ENCODE measurements around the gene C4orf46.
A peak's percentile ranks its signal among the peaks of the same experiment; 100 is the strongest.

The C4orf46 gene

DNA sequence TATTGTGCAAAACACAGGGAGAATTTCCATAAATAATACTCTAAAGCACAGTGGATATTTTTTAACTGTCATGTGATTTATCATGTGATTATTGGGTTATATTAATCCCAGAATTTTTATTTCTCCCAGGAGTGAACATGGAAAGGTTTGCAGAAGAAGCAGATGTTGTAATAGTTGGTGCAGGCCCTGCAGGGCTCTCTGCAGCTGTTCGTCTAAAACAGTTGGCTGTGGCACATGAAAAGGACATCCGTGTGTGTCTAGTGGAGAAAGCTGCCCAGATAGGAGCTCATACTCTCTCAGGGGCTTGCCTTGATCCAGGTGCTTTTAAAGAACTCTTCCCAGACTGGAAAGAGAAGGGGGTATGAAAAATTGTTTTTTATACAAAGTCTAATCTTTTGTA is 10.4 kb upstream of the C4orf46 start:
- no peaks in the 10 kb centered on the region for H3K4me1 ChIP-seq (ENCODE audit: control extremely low read depth in 1 of 4, control insufficient read depth in 4 of 4, insufficient read depth in 4 of 4, low read length in 3 of 4)
- H3K4me3 ChIP-seq (ENCODE audit: control insufficient read depth in 1 of 7, extremely low read depth in 1 of 7, insufficient read depth in 4 of 7, low read depth in 2 of 7, low read length in 6 of 7) = no peak overlapping the region
- H3K9me3 ChIP-seq (ENCODE audit: control extremely low read depth in 1 of 5, control insufficient read depth in 4 of 5, insufficient read depth in 2 of 5, low read depth in 1 of 5, low read length in 4 of 5) = no peaks in the 10 kb centered on the region
- no peaks in the 10 kb centered on the region for H3K27me3 ChIP-seq (replicated peaks in 2 of 5; ENCODE audit: control insufficient read depth in 4 of 5, insufficient read depth in 5 of 5, low read length in 4 of 5)
- DNase-seq = no peak
- POLR2A ChIA-PET = no interaction called here
- peaks cover 3 to 9% (median 6%) of the 10 kb centered on the region in 4 experiments for H3K36me3 ChIP-seq (ENCODE audit: control insufficient read depth in 4 of 4, insufficient read depth in 4 of 4, low read length in 3 of 4)
- no peak overlapping the region for H3K27ac ChIP-seq (ENCODE audit: insufficient read depth in 1 of 2, low read depth in 1 of 2, low read length in 2 of 2, poor library complexity in 1 of 2, severe bottlenecking in 2 of 2)
- CTCF ChIA-PET = interaction anchor here (2.1 kb wide), 1 partner anchor 9 kb away, joined by 6 read pairs; no protein-coding TSS in a partner anchor
- WGBS (ENCODE audit: insufficient coverage) = 90% methylated on average over 2 of the region's 2 CpGs

DNA sequence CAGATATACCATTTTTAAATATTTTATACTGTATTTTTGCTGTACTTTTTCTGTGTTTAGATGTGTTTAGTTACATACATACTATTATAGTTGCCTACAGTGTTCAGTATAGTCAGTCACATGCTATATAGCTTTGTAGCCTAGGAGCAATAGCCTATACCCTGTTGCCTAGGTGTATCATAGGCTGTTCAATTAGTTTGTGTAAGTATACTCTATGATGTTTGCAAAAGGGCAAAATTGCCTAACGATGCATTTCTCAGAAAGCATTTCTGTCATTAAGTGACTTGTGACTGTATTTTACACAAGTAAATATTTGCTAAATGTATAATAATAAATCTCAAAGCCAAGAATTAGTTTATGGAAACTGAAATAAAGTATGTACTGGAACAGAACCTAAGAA is 9.9 kb upstream of the C4orf46 start:
- Histone ChIP-seq H3K9me3 (ENCODE audit: control extremely low read depth in 1 of 5, control insufficient read depth in 4 of 5, insufficient read depth in 2 of 5, low read depth in 1 of 5, low read length in 4 of 5) (no peaks in the 10 kb centered on the region), H3K27me3 (replicated peaks in 2 of 5; ENCODE audit: control insufficient read depth in 4 of 5, insufficient read depth in 5 of 5, low read length in 4 of 5) (no peaks in the 10 kb centered on the region), H3K27ac (ENCODE audit: insufficient read depth in 1 of 2, low read depth in 1 of 2, low read length in 2 of 2, poor library complexity in 1 of 2, severe bottlenecking in 2 of 2) (no peak overlapping the region), H3K4me3 (ENCODE audit: control insufficient read depth in 1 of 7, extremely low read depth in 1 of 7, insufficient read depth in 4 of 7, low read depth in 2 of 7, low read length in 6 of 7) (no peak overlapping the region), H3K36me3 (ENCODE audit: control insufficient read depth in 4 of 4, insufficient read depth in 4 of 4, low read length in 3 of 4) (peaks cover 3 to 9% (median 5%) of the 10 kb centered on the region in 4 experiments), H3K4me1 (ENCODE audit: control extremely low read depth in 1 of 4, control insufficient read depth in 4 of 4, insufficient read depth in 4 of 4, low read length in 3 of 4) (no peaks in the 10 kb centered on the region)
- CTCF ChIA-PET = interaction anchor here (2.0 to 2.1 kb wide), 2 partner anchors 10 to 14 kb away, joined by 4 to 6 read pairs; no protein-coding TSS in a partner anchor
- no peak for DNase-seq
- POLR2A ChIA-PET = no interaction called here
- WGBS (ENCODE audit: insufficient coverage) = no CpG with 5 or more reads among the region's 1 CpG

DNA sequence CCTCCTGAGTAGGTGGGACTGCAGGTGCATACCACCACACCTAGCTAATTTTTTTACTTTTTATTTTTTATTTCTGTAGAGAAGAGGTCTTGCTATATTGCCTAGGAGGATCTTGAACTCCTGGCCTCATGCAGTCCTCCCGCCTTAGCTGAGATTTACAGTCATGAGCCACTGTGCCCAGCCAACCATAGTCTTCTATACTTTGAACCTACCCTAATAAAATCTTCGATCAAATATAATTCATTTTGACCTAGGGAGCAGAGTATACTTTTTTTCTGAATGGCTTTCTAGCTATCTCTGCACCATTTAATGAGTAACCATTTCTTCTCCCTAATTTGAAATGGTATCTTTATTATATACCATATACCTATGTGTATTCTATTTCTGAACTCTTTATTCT is 7.1 kb upstream of the C4orf46 start:
- CTCF ChIA-PET = interaction anchor here (0.9 to 1.4 kb wide), 2 partner anchors 25 to 513 kb away, joined by 3 read pairs; no protein-coding TSS in a partner anchor
- Histone ChIP-seq H3K27me3 (replicated peaks in 2 of 5; ENCODE audit: control insufficient read depth in 4 of 5, insufficient read depth in 5 of 5, low read length in 4 of 5) (no peaks in the 10 kb centered on the region), H3K27ac (ENCODE audit: insufficient read depth in 1 of 2, low read depth in 1 of 2, low read length in 2 of 2, poor library complexity in 1 of 2, severe bottlenecking in 2 of 2) (no peak overlapping the region), H3K4me1 (ENCODE audit: control extremely low read depth in 1 of 4, control insufficient read depth in 4 of 4, insufficient read depth in 4 of 4, low read length in 3 of 4) (no peaks in the 10 kb centered on the region), H3K4me3 (ENCODE audit: control insufficient read depth in 1 of 7, extremely low read depth in 1 of 7, insufficient read depth in 4 of 7, low read depth in 2 of 7, low read length in 6 of 7) (no peak overlapping the region), H3K9me3 (ENCODE audit: control extremely low read depth in 1 of 5, control insufficient read depth in 4 of 5, insufficient read depth in 2 of 5, low read depth in 1 of 5, low read length in 4 of 5) (no peaks in the 10 kb centered on the region), H3K36me3 (ENCODE audit: control insufficient read depth in 4 of 4, insufficient read depth in 4 of 4, low read length in 3 of 4) (peaks cover 0 to 6% (median 3%) of the 10 kb centered on the region in 4 experiments)
- DNase-seq = no peak
- POLR2A ChIA-PET = no interaction called here
- 100% methylated on average over 1 of the region's 2 CpGs for WGBS (ENCODE audit: insufficient coverage)

DNA sequence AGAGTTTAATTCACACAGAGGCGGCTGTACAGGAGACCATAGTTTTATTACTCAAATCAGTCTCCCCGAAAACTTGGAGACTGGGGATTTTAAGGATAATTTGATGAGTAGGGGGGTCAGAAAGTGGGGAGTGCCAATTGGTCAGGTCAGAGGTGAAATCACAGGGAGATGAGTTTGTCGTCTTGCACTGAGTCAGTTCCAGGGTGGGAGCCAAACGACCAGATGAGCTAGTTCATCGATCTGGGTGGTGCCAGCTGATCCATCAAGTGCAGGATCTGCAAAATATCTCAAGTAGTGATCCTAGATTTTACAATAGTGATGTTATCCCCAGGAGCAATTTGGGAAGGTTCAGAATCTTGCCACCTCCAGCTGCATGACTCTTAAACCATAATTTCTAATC is 4.4 kb upstream of the C4orf46 start:
- H3K4me1 ChIP-seq (ENCODE audit: control extremely low read depth in 1 of 4, control insufficient read depth in 4 of 4, insufficient read depth in 4 of 4, low read length in 3 of 4) = peaks cover 0 to 11% (median 8%) of the 10 kb centered on the region in 4 experiments
- H3K4me3 ChIP-seq (ENCODE audit: control insufficient read depth in 1 of 7, extremely low read depth in 1 of 7, insufficient read depth in 4 of 7, low read depth in 2 of 7, low read length in 6 of 7) = no peak overlapping the region
- POLR2A ChIA-PET = no interaction called here
- no peaks in the 10 kb centered on the region for H3K9me3 ChIP-seq (ENCODE audit: control extremely low read depth in 1 of 5, control insufficient read depth in 4 of 5, insufficient read depth in 2 of 5, low read depth in 1 of 5, low read length in 4 of 5)
- no peak for DNase-seq
- peaks cover 0 to 4% (median 2%) of the 10 kb centered on the region in 4 experiments for H3K36me3 ChIP-seq (ENCODE audit: control insufficient read depth in 4 of 4, insufficient read depth in 4 of 4, low read length in 3 of 4)
- no peak overlapping the region for H3K27ac ChIP-seq (ENCODE audit: insufficient read depth in 1 of 2, low read depth in 1 of 2, low read length in 2 of 2, poor library complexity in 1 of 2, severe bottlenecking in 2 of 2)
- H3K27me3 ChIP-seq (replicated peaks in 2 of 5; ENCODE audit: control insufficient read depth in 4 of 5, insufficient read depth in 5 of 5, low read length in 4 of 5) = no peaks in the 10 kb centered on the region
- CTCF ChIA-PET = no interaction called here
- 97% methylated on average over 4 of the region's 5 CpGs for WGBS (ENCODE audit: insufficient coverage)

DNA sequence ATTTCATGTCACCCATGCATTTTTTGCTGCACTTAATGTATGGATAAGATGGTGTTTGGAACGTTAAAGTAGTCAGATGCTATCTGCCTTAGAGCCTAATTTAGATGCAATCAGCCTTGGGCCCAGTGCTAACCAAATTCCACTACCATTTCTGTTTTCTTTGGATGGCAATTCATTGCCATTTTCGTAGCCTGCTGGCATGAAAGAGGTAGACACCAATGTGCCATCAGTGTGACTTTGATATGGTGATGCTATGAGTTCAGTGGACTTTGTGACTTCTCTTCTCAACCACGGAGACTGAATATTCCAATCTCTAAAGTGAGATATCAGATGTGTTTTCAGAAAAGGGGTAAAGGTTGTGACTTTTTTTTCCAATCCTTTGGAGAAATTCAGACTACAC is 1.9 kb upstream of the C4orf46 start:
- no peaks in the 10 kb centered on the region for H3K27me3 ChIP-seq (replicated peaks in 2 of 5; ENCODE audit: control insufficient read depth in 4 of 5, insufficient read depth in 5 of 5, low read length in 4 of 5)
- ChIA-PET POLR2A (no interaction called here), CTCF (no interaction called here)
- 100% methylated on average over 1 of the region's 3 CpGs for WGBS (ENCODE audit: insufficient coverage)
- H3K27ac ChIP-seq (ENCODE audit: insufficient read depth in 1 of 2, low read depth in 1 of 2, low read length in 2 of 2, poor library complexity in 1 of 2, severe bottlenecking in 2 of 2) = no peak overlapping the region
- no peaks in the 10 kb centered on the region for H3K36me3 ChIP-seq (ENCODE audit: control insufficient read depth in 4 of 4, insufficient read depth in 4 of 4, low read length in 3 of 4)
- no peak for DNase-seq
- peaks cover 9 to 21% (median 16%) of the 10 kb centered on the region in 4 experiments for H3K4me1 ChIP-seq (ENCODE audit: control extremely low read depth in 1 of 4, control insufficient read depth in 4 of 4, insufficient read depth in 4 of 4, low read length in 3 of 4)
- H3K9me3 ChIP-seq (ENCODE audit: control extremely low read depth in 1 of 5, control insufficient read depth in 4 of 5, insufficient read depth in 2 of 5, low read depth in 1 of 5, low read length in 4 of 5) = no peaks in the 10 kb centered on the region
- no peak overlapping the region for H3K4me3 ChIP-seq (ENCODE audit: control insufficient read depth in 1 of 7, extremely low read depth in 1 of 7, insufficient read depth in 4 of 7, low read depth in 2 of 7, low read length in 6 of 7)

DNA sequence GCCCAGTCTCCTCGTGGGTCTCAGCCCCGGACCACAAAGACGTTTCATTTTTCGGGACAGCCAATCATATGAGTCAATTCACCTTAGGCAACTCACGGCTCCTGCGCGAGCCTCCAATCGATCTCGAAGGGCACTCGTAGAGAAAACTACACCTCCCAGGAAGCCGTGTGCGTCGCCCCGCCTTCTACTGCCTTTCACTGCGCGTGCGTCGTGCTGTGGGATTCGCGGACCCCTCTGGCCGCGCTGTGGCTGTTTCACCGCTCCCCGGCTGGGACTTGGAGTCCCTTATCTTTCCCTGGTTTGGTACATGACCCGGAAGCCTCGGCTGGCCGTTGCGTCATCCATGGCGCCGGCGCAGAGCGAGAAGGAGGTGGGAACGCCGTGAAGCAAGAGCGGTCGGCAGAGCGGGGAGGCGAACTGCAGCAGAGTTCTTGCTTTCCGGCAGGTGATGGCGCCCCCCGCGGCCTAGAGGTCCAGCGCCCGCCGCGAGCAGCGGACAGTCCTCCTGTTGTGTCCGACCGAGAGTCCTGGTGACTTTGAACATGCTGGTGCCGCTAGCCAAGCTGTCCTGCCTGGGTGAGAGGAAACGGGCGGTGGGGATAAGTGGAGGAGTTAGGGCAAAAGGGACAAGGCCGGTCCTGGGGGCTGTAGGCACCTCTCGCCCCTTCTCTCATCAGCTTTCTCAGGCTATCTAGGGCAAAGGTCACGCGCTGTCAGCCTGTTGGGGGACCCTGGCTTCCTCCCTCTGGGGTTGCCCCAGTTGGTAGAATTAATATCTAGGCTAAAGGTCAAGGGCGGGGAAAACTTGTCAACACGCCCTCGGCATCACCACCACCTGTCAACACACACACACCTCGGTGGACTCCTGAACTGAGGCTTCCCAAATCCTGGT is 474 bp upstream of the C4orf46 start, which contains the start of gene ETFDH:
TSS of gene ETFDH (plus strand) at position 382 of the 892 bp plus-strand sequence. CDS start at position 543, 161 bp downstream.
- Histone ChIP-seq H3K4me3 (ENCODE audit: control insufficient read depth in 1 of 7, extremely low read depth in 1 of 7, insufficient read depth in 4 of 7, low read depth in 2 of 7, low read length in 6 of 7) (peak within 1 kb of the TSS; percentile 83 to 97 (median 92)), H3K27me3 (replicated peaks in 2 of 5; ENCODE audit: control insufficient read depth in 4 of 5, insufficient read depth in 5 of 5, low read length in 4 of 5) (no peaks in the 10 kb centered on the region), H3K27ac (ENCODE audit: insufficient read depth in 1 of 2, low read depth in 1 of 2, low read length in 2 of 2, poor library complexity in 1 of 2, severe bottlenecking in 2 of 2) (peak within 1 kb of the TSS; percentile 85 to 95), H3K4me1 (ENCODE audit: control extremely low read depth in 1 of 4, control insufficient read depth in 4 of 4, insufficient read depth in 4 of 4, low read length in 3 of 4) (peaks cover 9 to 21% (median 16%) of the 10 kb centered on the region in 4 experiments), H3K36me3 (ENCODE audit: control insufficient read depth in 4 of 4, insufficient read depth in 4 of 4, low read length in 3 of 4) (no peaks in the 10 kb centered on the region), H3K9me3 (ENCODE audit: control extremely low read depth in 1 of 5, control insufficient read depth in 4 of 5, insufficient read depth in 2 of 5, low read depth in 1 of 5, low read length in 4 of 5) (no peaks in the 10 kb centered on the region)
- under 1% methylated on average over 52 of the region's 60 CpGs for WGBS (ENCODE audit: insufficient coverage)
- CTCF ChIA-PET = interaction anchor here (1.0 to 1.5 kb wide), 2 partner anchors 12 to 418 kb away, joined by 3 to 4 read pairs; no protein-coding TSS in a partner anchor
- POLR2A ChIA-PET = no interaction called here
- DNase-seq = peak; percentile 100
